HCT116 (cell line): Measurements from ENCODE around the gene GTF2I.
"Not testable (repeated sequence)": the region's sequence is repeated elsewhere in the genome, so short reads cannot be mapped to it uniquely, and the experiment has no call there.

Experiments
- CEBPB ChIP-seq: IDR thresholded peaks from 2 replicates; pipeline ENCODE4 v1.6.1; 2012; ENCODE audit warnings: low read depth
- CTCF ChIP-seq, 3 experiments: fragments of 200-600 bp in 1 of 3; sonication (generic) in 1 of 3; IDR thresholded peaks in 2 of 3; conservative IDR thresholded peaks in 1 of 3; 2 replicates each; pipeline ENCODE4 v1.5.1; 2012 to 2017; ENCODE audit warnings: low read depth in 2 of 3, low read length in 2 of 3, antibody characterized with exemption in 1 of 3, borderline replicate concordance in 1 of 3, control low read depth in 1 of 3, mild to moderate bottlenecking in 1 of 3, mixed read lengths in 1 of 3, mixed run types in 1 of 3, moderate library complexity in 1 of 3; ENCODE audit not compliant: insufficient read depth in 1 of 3
- EZH2 ChIP-seq: fragments of 200-600 bp; sonication (generic); IDR thresholded peaks from 2 replicates; pipeline ENCODE4 v1.6.1; 2017; ENCODE audit warnings: antibody characterized with exemption, mixed run types
- EZH2phosphoT487 ChIP-seq: fragments of 200-600 bp; IDR thresholded peaks from 2 replicates; pipeline ENCODE4 v1.6.1; 2018; ENCODE audit warnings: antibody characterized with exemption, borderline replicate concordance
- FOSL1 ChIP-seq: IDR thresholded peaks from 2 replicates; pipeline ENCODE4 v1.6.1; 2012; ENCODE audit warnings: low read depth
- JUND ChIP-seq: IDR thresholded peaks from 2 replicates; pipeline ENCODE4 v1.6.1; 2012
- MAX ChIP-seq: IDR thresholded peaks from 2 replicates; pipeline ENCODE4 v1.6.1; 2012
- POLR2A ChIP-seq: IDR thresholded peaks from 2 replicates; pipeline ENCODE4 v1.7.0; 2011; ENCODE audit warnings: borderline replicate concordance; ENCODE audit not compliant: insufficient read depth, insufficient read length; ENCODE audit errors: extremely low read depth
- POLR2AphosphoS5 ChIP-seq: IDR thresholded peaks from 2 replicates; pipeline ENCODE4 v1.6.1; 2011; ENCODE audit warnings: mild to moderate bottlenecking, low read depth, low read length, moderate library complexity
- RAD21 ChIP-seq: IDR thresholded peaks from 2 replicates; pipeline ENCODE4 v1.6.1; 2012; ENCODE audit warnings: low read depth, mild to moderate bottlenecking
- SRF ChIP-seq: IDR thresholded peaks from 2 replicates; pipeline ENCODE4 v1.6.1; 2012; ENCODE audit warnings: low read depth
- TCF7L2 ChIP-seq: IDR thresholded peaks from 2 replicates; pipeline ENCODE4 v1.7.0; 2011; ENCODE audit warnings: borderline replicate concordance, inconsistent platforms; ENCODE audit not compliant: insufficient read depth, insufficient read length; ENCODE audit errors: extremely low read depth
- YY1 ChIP-seq: IDR thresholded peaks from 2 replicates; pipeline ENCODE4 v1.6.1; 2011; ENCODE audit warnings: low read length, low read depth, moderate library complexity, mild to moderate bottlenecking; ENCODE audit not compliant: insufficient replicate concordance; ENCODE audit errors: extremely low read depth

DNA sequence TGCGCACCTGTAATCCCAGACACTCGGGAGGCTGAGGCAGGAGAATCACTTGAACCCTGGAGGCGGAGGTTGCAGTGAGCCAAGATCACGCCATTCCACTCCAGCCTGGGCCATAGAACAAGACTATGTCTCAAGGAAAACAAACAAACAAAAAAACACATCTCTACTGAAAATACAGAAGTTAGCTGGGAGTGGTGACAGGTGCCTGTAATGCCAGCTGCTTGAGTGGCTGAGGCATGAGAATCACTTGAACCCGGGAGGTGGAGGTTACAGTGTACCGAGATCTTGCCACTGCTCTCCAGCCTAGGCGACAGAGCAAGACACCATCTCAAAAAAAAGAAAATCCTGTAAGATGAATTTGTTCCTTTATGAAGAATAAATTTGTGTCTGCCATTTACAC lies 9.5 kb downstream of the GTF2I start:
- TF ChIP-seq JUND; POLR2A; CTCF (IDR thresholded peaks at IDR 0.05 in 2 of 3, conservative IDR thresholded peaks at IDR 0.05 in 1 of 3; ENCODE audit: borderline replicate concordance in 1 of 3, insufficient read depth in 1 of 3, low read depth in 2 of 3, low read length in 2 of 3); EZH2; YY1; POLR2AphosphoS5; MAX; TCF7L2; RAD21; FOSL1; EZH2phosphoT487; SRF; CEBPB: not testable (repeated sequence)
